ENCODE measurements around the gene F12.

The F12 gene

DNA sequence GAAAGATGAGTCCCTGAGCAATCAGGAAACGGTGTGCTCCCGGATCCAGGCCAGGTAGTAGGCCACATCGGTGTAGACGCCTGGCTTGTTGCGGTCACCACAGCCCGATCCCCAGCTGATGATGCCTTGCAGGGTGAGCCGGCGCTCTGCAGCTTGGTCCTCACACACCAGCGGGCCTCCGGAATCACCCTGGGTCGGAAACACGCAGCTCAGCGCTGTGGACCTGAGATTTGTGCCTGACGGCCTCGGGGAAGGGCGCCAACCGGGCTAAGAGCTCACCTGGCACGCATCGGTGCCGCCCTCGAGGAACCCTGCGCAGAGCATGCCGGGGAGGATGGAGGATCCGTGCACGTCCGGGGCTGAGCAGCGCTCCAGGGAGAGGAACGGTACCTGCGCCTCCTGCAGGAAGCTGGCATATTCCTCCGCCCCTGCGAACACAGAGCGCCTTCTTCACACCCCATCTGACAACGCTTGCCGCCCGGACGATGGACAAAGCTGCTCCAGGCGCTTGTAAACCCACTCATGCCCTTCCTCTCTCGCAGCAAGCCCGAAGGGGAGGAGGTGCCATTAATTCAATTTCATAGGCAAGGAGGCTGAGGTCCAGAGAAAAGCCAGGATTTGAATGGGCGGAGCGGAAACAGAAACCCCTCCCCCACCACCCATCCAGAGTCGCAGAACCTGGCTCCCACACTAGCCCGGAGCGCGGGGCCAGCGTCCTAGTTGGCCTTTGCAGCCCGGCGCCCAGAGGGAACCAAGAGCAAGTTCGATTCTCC lies 6.9 kb downstream of the F12 start:
- peak; percentile 44 for ATAC-seq
- TF ChIP-seq CREB5 (CRISPR knock-in tag; IDR thresholded peaks at IDR 0.05; ENCODE audit: low read depth), result no peak
- no peak for TF ChIP-seq ZC3H10 (CRISPR knock-in tag; IDR thresholded peaks at IDR 0.05)
- TF ChIP-seq CSDC2 (CRISPR knock-in tag; IDR thresholded peaks at IDR 0.05), result no peak
- no peak for TF ChIP-seq ZFP30 (CRISPR knock-in tag; IDR thresholded peaks at IDR 0.05)
- TF ChIP-seq, protein P1, sequence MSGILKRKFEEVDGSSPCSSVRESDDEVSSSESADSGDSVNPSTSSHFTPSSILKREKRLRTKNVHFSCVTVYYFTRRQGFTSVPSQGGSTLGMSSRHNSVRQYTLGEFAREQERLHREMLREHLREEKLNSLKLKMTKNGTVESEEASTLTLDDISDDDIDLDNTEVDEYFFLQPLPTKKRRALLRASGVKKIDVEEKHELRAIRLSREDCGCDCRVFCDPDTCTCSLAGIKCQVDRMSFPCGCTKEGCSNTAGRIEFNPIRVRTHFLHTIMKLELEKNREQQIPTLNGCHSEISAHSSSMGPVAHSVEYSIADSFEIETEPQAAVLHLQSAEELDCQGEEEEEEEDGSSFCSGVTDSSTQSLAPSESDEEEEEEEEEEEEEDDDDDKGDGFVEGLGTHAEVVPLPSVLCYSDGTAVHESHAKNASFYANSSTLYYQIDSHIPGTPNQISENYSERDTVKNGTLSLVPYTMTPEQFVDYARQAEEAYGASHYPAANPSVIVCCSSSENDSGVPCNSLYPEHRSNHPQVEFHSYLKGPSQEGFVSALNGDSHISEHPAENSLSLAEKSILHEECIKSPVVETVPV (CRISPR knock-in tag; IDR thresholded peaks at IDR 0.05), result no peak
- no peak for TF ChIP-seq PPARA (CRISPR knock-in tag; IDR thresholded peaks at IDR 0.05; ENCODE audit: borderline replicate concordance)
- TF ChIP-seq ZNF8 (CRISPR knock-in tag; IDR thresholded peaks at IDR 0.05), result no peak
- no peak for TF ChIP-seq RARB (CRISPR knock-in tag; IDR thresholded peaks at IDR 0.05)

GRCh38 chr5:177399997-177400868 lies 9.1 kb downstream of the F12 start, which contains the start of gene PFN3:
PFN3 (minus strand) TSS chr5:177400661; CDS start chr5:177400576, 85 bp downstream.
- no peak for TF ChIP-seq ZNF565 (CRISPR knock-in tag; conservative IDR thresholded peaks at IDR 0.05; ENCODE audit: low read depth)
- no peak for TF ChIP-seq SNAI2 (CRISPR knock-in tag; IDR thresholded peaks at IDR 0.05)
- TF ChIP-seq TCF4 (CRISPR knock-in tag; IDR thresholded peaks at IDR 0.05; ENCODE audit: borderline replicate concordance), result no peak
- TF ChIP-seq ZFP30 (CRISPR knock-in tag; IDR thresholded peaks at IDR 0.05), result no peak
- TF ChIP-seq, protein P1 (CRISPR knock-in tag; IDR thresholded peaks at IDR 0.05), result no peak
- TF ChIP-seq GLIS3 (CRISPR knock-in tag; IDR thresholded peaks at IDR 0.05), result no peak
- TF ChIP-seq, protein P2, sequence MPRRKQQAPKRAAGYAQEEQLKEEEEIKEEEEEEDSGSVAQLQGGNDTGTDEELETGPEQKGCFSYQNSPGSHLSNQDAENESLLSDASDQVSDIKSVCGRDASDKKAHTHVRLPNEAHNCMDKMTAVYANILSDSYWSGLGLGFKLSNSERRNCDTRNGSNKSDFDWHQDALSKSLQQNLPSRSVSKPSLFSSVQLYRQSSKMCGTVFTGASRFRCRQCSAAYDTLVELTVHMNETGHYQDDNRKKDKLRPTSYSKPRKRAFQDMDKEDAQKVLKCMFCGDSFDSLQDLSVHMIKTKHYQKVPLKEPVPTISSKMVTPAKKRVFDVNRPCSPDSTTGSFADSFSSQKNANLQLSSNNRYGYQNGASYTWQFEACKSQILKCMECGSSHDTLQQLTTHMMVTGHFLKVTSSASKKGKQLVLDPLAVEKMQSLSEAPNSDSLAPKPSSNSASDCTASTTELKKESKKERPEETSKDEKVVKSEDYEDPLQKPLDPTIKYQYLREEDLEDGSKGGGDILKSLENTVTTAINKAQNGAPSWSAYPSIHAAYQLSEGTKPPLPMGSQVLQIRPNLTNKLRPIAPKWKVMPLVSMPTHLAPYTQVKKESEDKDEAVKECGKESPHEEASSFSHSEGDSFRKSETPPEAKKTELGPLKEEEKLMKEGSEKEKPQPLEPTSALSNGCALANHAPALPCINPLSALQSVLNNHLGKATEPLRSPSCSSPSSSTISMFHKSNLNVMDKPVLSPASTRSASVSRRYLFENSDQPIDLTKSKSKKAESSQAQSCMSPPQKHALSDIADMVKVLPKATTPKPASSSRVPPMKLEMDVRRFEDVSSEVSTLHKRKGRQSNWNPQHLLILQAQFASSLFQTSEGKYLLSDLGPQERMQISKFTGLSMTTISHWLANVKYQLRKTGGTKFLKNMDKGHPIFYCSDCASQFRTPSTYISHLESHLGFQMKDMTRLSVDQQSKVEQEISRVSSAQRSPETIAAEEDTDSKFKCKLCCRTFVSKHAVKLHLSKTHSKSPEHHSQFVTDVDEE (CRISPR knock-in tag; IDR thresholded peaks at IDR 0.05), result no peak
- TF ChIP-seq PATZ1 (CRISPR knock-in tag; IDR thresholded peaks at IDR 0.05; ENCODE audit: borderline replicate concordance), result no peak
- no peak for TF ChIP-seq ZNF70 (CRISPR knock-in tag; IDR thresholded peaks at IDR 0.05)
- no peak for TF ChIP-seq ARNTL (CRISPR knock-in tag; IDR thresholded peaks at IDR 0.05; ENCODE audit: borderline replicate concordance, low read depth)
- TF ChIP-seq CREB5 (CRISPR knock-in tag; IDR thresholded peaks at IDR 0.05; ENCODE audit: low read depth), result no peak
- no peak for TF ChIP-seq ISL1 (CRISPR knock-in tag; IDR thresholded peaks at IDR 0.05)
- TF ChIP-seq OSR1 (CRISPR knock-in tag; IDR thresholded peaks at IDR 0.05), result no peak
- no peak for TF ChIP-seq ESRRG (CRISPR knock-in tag; IDR thresholded peaks at IDR 0.05)
- no peak for TF ChIP-seq BACH2 (CRISPR knock-in tag; IDR thresholded peaks at IDR 0.05; ENCODE audit: borderline replicate concordance)
- no peak for TF ChIP-seq CSDC2 (CRISPR knock-in tag; IDR thresholded peaks at IDR 0.05)
- no peak for TF ChIP-seq ZNF8 (CRISPR knock-in tag; IDR thresholded peaks at IDR 0.05)
- no peak for TF ChIP-seq TOX (CRISPR knock-in tag; IDR thresholded peaks at IDR 0.05; ENCODE audit: borderline replicate concordance)
- no peak for TF ChIP-seq ZFP3 (CRISPR knock-in tag; IDR thresholded peaks at IDR 0.05)
- ATAC-seq, result no peak

Measured in SK-N-SH treated with all-trans-retinoic acid at 6 μM for 48 hours (cell line).